GM19035 (cell line): ENCODE results near the gene GATM.

ENCODE experiments used
- ATAC-seq: cut with Tn5 transposase; IDR thresholded peaks from one replicate; pipeline ENCODE4 v1.9.1; 2021; ENCODE audit not compliant: unreplicated experiment

Gene GATM, protein sequence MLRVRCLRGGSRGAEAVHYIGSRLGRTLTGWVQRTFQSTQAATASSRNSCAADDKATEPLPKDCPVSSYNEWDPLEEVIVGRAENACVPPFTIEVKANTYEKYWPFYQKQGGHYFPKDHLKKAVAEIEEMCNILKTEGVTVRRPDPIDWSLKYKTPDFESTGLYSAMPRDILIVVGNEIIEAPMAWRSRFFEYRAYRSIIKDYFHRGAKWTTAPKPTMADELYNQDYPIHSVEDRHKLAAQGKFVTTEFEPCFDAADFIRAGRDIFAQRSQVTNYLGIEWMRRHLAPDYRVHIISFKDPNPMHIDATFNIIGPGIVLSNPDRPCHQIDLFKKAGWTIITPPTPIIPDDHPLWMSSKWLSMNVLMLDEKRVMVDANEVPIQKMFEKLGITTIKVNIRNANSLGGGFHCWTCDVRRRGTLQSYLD

DNA sequence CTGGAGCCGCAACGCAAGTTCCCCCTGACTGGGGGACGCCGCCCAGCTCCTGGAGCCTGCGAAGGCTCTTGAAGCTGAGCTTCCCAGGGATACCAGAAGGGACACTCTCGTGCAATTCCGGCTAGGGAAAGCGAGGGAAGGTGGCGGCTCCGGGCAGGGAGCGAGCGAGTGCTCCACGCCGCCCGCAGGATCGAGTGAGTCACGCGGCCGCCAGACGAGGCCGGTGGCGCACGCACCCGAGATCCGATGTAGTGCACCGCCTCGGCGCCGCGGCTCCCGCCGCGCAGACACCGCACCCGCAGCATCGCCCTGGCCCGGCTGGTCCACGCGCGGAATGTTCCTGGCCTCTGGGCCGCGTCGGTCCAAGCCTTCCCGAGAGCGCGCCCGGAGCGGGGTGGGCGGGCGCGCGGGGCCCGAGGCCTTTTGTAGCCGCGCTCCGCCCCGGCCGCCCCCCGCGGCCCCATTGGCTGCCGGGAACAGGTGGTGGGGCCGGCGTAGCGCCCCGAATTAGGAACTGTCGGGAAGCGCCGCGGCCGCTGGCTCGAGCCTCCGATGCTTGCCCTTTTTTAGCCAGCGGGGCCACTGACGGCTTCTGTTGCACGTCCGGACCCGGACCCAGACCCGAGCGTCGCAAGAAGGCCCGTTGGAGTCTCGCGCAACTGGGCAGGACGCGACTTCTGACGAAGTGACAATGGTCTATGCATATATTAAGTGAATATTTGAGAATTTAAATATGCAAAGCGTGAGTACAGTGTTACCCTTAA is at the start of gene GATM:
Gene GATM (minus strand): TSS at position 396 of the 764 bp plus-strand sequence. CDS start 91 bp downstream, at position 305.
- ATAC-seq, result peak; percentile 86

DNA sequence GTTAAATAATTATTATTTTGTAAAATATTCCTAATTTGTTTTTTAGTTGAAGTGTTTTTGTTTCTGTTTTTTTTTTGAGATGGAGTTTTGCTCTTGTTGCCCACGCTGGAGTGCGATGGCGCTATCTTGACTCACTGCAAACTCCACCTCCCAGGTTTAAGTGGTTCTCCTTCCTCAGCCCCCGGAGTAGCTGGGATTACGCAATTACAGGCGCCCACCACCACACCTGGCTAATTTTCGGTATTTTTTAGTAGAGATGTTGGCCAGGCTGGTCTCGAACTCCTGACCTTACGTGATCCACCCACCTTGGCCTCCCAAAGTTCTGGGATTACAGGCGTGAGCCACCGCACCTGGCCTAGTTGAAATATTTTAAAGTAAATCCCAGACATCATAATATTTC is 48.7 kb upstream of the GATM start:
- no peak for ATAC-seq

DNA sequence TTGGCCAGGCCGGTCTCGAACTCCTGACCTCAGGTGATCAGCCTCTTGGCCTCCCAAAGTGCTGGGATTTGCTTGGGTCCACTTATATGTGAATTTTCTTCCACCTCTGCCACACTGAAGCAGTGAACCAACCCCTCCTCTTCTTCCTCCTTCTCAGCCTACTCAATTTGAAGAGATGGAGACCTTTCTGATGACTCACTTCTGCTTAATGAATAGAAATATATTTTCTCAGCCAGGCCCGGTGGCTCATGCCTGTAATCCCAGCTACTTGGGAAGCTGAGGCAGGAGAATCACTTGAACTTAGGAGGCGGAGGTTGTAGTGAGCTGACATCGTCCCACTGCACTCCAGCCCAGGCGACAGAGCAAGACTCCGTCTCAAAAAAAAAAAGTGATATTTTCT is 46.8 kb upstream of the GATM start:
- ATAC-seq, result no peak

DNA sequence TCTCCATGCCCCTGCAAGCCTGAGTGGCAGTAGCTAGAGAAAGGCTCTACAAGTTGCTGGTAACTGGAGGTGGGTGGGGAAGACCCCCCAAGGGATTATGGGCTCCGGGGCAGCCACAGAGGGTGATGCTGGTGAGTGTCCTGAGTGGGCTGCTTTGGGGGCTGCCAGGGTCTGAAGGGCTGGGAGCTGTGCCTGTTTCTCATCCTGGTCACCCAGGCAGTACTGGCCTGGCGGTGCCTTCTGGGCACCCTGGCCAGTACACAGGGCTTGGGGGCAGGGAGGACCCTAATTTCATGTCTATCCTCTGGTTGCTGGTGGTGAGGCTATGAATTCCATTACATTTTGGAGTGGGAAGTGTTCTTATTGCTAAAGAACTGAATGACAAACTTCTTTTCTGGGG is 46.1 kb upstream of the GATM start:
- ATAC-seq, result no peak

DNA sequence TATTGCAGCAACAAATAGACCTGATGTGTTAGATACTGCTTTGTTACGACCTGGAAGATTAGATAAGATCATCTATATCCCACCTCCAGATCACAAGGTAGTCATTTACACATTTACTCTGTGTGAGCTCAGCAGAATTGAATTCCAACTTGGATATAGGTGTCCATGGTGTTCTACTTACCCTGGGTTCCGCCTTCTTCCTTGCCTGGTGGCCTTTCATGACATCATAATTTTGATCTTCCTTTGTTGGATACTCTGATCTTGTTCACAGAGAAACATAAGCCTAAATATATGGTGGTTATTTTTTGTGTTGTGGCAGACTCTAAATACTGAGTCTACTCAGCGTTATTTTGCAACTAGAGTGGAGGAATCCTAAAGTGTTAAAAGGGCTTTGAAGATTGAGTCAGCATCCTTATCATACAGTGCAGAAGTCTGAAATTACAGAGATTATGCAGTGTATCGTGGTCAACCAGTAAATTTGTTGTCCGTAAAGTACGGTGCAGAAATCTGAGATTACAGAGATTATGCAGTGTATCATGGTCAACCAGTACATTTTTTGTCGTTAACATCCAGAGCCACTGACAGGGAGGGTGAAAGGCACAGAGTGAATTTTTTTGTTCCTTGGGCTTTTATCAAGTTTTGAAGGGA is 39.1 kb upstream of the GATM start:
- no peak for ATAC-seq

DNA sequence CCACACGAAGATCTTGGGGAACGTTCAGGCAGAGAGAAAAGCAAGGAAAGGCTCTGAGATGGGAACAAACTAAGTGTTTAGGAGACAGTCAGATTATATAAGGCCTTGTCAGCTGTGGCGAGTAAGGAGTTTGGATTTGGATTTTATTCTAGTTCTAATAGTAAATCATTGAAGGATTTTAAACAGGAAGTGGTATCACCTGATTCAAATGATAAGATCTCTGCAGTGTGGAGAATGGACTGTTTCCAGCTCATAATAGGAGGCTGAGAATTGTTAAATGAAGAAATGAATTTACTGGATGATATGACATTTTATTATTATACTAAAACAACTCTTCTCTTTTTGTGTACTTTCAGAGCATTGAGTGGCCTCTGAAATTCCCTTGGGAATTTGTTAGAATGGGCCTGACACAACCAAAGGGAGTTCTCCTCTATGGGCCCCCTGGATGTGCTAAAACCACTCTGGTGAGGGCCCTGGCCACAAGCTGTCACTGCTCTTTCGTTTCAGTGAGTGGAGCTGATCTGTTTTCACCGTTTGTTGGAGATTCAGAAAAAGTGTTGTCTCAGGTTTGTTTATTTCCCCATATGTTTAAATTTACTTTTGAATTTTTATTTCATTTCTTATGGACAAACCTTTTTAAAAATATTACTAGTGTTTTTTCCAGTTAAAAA is 36.0 kb upstream of the GATM start:
- ATAC-seq, result no peak

DNA sequence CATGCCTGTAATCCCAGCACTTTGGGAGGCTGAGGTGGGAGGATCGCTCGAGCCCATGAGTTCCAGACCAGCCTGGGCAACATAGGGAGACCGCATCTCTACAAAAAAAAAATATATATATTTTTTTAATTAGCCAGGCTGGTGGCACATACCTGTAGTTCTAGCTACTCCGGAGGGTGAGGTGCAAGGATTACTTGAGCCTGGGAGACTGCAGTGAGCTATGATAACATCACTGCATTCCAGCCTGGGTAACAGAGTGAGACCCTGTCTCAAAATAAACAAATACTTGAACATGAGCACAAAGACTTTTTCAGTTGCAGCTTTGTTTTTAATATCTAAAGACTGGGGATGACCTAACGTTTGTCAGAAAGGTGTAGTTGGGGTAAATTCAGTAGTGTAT is 31.3 kb upstream of the GATM start:
- ATAC-seq, result no peak

DNA sequence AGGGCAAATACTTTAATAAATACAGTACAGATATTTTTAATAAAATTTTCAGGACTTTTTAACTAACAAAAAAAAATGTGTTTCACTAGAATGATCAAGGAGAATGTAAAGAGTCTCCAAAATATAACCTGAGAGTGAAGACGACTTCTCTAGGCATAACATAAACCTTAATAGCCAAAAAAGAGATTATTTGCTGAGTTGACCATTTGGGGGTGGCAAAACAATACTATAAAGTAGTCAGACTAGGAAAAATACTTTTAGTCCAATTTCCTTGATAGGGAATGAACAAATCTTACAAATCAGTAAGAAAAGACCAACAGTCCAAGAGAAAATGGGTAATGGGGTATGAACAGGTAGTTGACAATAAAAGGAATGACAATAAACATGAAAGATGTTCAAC is 29.4 kb upstream of the GATM start:
- ATAC-seq, result no peak

DNA sequence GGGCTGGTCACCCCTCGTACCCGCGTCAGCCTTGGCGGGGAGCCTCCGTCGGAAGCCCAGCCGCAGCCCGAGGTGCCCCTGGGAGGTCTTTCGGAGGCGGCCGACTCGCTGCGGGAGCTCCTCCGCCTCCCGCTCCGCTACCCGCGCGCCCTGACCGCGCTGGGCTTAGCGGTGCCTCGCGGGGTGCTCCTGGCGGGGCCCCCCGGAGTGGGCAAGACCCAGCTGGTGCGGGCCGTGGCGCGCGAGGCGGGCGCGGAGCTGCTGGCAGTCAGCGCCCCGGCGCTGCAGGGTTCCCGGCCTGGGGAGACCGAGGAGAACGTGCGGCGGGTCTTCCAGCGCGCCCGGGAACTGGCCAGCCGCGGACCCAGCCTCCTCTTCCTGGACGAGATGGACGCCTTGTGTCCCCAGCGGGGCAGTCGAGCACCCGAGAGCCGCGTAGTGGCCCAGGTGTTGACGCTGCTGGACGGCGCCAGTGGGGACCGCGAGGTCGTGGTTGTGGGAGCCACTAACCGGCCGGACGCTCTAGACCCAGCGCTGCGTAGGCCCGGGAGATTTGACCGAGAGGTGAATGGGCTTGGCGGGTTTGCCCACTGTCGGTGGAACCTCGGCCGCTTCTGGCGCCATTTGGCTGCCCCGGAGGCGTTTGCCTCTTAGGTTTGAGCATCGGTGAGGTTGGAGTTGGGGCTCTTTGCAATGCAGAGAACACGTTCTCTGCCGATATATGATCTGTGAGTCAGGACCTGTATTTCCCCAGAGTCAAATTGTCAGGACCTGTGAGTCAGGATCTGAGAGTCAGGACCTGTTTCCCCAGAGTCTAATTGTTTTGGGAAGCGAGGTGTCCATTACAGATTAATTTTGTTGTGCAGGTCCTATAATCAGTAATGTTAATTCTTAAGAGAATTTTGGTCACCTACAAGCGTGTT is 24.9 kb upstream of the GATM start:
- peak; percentile 33 for ATAC-seq

DNA sequence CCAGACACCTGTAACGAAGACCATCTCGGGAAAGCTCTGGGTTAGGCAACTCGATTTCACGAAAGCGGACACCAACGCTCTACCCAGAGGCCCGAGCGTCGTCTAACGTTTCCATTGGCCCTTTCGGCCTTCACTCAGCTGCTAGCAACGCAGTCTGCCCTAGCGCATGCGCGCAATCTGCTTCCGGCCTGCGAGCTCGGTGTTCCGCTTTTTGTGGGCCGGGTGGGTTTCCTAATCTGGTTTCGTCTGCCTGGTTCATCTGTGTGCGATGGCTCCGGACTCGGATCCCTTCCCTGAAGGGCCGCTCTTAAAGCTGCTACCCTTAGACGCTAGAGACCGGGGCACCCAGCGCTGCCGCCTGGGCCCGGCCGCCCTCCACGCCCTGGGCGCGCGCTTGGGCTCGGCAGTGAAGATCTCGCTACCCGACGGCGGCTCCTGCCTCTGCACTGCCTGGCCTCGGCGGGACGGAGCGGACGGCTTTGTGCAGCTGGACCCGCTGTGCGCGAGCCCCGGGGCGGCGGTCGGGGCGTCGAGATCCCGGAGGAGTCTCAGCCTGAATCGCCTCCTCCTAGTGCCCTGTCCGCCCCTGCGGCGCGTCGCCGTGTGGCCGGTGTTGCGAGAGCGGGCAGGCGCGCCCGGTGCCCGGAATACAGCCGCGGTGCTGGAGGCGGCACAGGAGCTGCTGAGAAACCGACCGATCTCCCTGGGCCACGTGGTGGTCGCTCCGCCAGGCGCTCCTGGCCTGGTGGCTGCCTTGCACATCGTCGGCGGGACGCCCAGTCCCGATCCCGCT is 24.0 kb upstream of the GATM start:
- ATAC-seq, result peak; percentile 85

DNA sequence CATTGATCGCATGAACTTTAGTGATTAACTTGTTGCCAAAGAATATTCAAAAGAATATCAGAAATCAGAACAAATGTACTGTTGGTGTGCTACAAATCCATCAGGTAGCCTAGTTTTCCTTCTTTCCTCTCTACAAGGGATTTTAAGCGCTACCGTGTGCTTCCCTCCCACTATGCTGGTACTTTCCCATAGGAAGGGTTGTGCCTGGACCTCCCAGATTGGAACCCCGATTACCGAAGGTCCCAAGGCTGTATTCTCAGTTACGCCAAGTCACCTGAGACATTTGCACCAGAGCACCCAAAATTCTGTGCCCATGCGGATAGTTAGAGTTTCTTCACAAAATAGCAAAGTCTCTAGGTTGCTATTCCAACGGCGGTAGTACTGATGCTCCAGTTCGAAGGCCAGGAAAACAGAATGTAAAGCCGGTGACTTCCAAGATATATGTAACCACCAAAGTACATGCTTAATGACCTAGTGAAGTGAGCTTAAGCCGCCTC is 23.4 kb upstream of the GATM start:
- ATAC-seq, result peak; percentile 1

DNA sequence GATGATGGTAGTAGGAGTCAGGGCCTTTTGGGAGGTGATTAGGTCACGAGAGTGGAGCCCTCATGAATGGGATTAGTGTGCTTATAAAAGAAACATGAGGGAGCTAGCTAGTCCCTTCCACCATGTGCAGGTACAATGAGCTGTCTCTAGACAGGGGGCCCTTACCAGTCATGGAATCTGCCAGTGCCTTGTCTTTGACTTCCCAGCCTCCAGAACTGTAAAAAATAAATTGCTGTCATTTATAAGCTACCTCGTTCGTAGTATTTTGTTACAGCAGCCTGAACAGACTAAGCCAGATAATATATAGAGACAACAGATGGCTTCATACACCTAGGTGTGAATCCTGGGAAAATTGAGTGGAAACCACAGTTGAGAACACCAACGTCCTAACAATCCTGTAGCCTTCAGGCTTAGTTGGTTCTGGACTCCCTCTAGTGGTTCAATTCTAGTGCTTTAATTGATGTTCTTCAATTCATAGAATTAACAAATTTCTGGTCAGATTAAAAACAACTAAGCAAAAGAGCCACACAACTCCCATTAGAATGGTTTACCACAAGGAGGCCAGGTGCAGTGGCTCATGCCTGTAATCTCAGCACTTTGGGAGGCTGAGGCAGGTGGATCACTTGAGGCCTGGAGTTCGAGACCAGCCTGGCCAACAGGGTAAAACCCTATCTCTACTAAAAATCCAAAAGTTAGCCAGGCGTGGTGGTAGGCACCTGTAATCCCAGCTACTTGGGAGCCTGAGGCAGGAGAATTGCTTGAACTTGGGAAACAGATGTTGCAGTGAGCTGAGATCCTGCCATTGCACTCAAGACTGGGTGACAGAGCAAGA is 21.3 kb upstream of the GATM start:
- ATAC-seq, result no peak

DNA sequence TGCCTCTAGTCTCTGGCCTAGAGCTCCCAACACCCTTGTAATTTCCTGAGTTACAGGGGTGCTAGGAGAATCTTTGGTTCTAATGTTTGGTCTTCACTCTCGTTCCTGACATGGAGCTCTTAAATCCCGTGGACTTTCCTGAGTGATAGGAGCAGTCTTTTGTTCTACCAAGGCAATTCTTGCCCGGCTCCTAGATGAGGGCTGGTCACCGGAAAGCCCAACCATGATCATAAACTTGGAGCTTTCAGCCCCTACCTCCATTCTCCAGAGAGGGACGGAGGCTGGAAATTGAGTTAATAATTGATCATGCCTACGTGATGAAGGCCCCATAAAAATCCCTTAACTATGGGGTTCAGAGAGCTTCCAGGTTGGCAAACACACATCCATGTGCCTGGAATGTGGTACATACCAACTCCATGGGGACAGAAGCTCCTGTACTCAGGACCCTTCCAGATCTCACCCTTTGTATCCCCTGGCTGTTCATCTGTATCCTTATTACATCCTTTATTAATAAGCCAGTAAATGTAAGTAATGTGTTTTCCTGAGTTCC is 18.8 kb upstream of the GATM start:
- ATAC-seq, result no peak

DNA sequence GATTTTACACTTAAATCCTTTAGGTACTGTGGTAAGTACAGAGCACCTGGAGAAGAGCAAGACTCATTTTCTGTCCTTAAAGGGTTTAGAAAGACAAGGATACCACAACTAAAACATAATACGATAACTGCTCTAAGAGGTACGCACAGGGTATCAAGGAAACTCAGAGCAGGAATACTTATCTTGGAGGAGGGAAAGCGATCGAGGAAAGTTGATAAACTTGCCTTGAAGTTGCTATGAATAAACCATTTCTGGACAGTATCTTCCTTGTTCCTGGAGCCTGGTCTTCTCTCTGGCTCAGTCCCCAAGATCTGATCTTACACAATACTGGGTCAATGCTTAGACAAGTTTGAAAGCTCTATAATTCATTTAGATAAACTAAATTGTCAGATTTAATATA is 17.6 kb upstream of the GATM start:
- ATAC-seq, result no peak

DNA sequence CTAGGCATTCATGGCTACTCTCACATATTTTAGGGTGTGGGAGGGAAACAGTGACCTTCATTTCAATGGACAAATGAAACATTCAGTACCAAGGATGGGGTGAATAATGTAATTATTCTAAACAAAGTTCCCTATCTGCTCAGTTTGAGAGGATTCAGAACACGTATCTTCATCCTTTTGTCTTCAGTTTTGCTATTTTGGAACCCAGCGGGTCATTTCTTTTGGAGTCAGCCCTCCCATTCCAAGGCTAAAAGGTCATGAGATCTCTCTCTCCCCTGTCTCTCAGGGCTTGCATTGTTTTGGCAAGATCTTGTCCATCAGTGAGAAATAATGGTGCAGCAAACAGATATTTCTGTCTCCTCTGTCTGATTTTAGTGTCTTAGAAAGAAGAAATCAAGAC is 16.3 kb upstream of the GATM start:
- ATAC-seq, result no peak

DNA sequence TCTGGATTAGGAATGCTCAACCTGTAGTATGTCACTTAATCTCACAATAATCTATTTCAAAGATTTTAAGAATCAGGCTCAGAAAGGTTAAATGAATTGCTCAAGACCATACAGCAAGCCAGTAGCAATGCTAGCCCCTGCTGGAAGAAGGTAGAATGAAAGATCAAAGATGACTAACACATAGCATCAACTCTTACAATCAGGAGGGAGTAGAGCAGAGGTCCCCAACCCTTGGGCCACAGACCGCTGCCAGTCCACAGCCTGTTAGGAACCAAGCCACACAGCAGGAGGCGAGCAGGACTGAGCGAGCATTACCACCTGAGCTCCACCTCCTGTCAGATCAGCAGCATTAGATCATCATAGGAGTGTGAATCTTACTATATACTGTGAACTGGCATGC is 15.5 kb upstream of the GATM start:
- no peak for ATAC-seq

DNA sequence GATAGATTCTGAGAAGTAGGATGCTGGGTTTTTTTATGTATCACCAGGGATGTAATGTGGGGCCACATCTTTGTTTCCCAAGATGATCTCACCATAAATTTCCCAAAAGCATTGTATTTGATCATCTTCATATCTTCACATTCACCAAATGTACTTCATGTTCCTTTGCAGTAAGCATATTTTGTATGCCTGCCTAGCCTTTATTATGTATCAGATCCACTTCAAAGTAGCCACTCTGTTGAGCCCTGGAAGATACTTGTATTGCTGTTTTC is 14.2 kb upstream of the GATM start:
- no peak for ATAC-seq
